Thoracic aorta (tissue), 2 donors: ENCODE measurements around the gene C1orf159. TPM values are rescaled to one million over a fixed set of nuclear protein-coding genes. Genes with fewer than 3 reads are reported as not detected.
A peak's percentile ranks its signal among the peaks of the same experiment; 100 is the strongest.
"Not testable (repeated sequence)": the region's sequence is repeated elsewhere in the genome, so short reads cannot be mapped to it uniquely, and the experiment has no call there.

ENCODE experiments used
- ATAC-seq: fragments of 150-250 bp; one replicate; pipeline ENCODE4 v1.8.0; 2017; ENCODE audit warnings: low read depth; ENCODE audit not compliant: insufficient number of reproducible peaks, low FRiP score
- DNase-seq: peaks from one replicate; pipeline ENCODE4 v3.0.0-alpha.2; 2020; ENCODE audit warnings: low spot score
- H3K27ac ChIP-seq, 2 donors: fragments of 200-600 bp; sonication (generic); 1 replicate in 1 of 2; 2 replicates in 1 of 2; pipeline ENCODE4 v1.5.1; 2016; ENCODE audit warnings: mild to moderate bottlenecking in 2 of 2, moderate library complexity in 2 of 2
- H3K27me3 ChIP-seq: fragments of 200-600 bp; sonication (generic); replicated peaks from 2 replicates; pipeline ENCODE4 v1.6.0; 2016; ENCODE audit warnings: mild to moderate bottlenecking; ENCODE audit not compliant: insufficient read depth
- H3K36me3 ChIP-seq: fragments of 200-600 bp; sonication (generic); one replicate; pipeline ENCODE4 v1.5.1; 2016
- H3K4me1 ChIP-seq, 2 donors: fragments of 200-600 bp; sonication (generic); 1 replicate in 1 of 2; 2 replicates in 1 of 2; pipeline versions ENCODE4 v1.5.1 to v1.6.0; 2016; ENCODE audit warnings: low read depth in 2 of 2, mild to moderate bottlenecking in 1 of 2; ENCODE audit not compliant: control insufficient read depth in 1 of 2
- H3K4me3 ChIP-seq: fragments of 200-600 bp; sonication (generic); 2 replicates; pipeline ENCODE4 v1.5.1; 2016; ENCODE audit warnings: mild to moderate bottlenecking
- H3K9me3 ChIP-seq: fragments of 200-600 bp; sonication (generic); 2 replicates; pipeline ENCODE4 v1.5.1; 2016
- total RNA-seq, 2 donors: library from RNA; depleted of rRNA; stranded (reverse); fragments of >200 nt; gene quantifications; one replicate each; pipeline versions ENCODE4 v1.1.0 to v1.2.3, GENCODE V29; 2016
- TF ChIP-seq, protein P1 (sequence below): fragments of 200-600 bp; sonication (generic); IDR thresholded peaks from one replicate; pipeline ENCODE4 v1.5.1; 2019; ENCODE audit warnings: antibody characterized with exemption

C1orf159 gene
- total RNA-seq, 2 donors from 2014 or later, result 10.8 to 21.2 TPM

DNA sequence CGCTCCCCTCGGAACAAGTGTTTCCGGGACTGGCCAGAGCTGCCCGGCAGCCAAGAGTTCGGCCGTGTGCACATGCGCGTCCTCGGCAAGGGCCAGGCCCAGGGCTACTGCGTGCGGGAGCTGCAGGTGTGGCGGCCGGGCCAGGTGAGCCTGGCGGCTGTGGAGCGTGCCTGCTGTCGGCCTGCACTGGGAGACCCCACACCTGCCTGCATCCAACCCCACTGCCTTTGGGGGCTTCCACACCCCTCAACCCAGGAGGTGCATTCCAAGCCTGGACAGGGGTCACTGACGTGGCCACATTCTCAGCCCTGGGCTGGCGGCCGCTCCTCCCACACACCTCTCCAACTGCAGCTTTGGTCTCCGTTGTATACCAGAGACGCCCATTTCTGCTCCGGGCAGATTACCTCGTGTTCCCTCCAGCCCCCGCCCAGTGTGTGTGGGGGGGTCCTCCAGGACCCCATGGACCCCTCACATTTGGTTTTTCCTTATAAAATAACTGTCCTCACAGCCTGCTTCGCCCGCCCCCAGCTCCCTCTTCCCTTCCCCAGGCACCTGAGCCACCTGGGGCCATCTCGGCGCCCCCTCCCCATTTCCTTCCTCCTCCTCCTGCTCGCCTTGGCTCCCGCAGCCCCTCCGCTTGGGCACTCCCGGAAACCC is 47.9 kb downstream of the C1orf159 start:
- ATAC-seq (no peak), DNase-seq (no peak)
- H3K4me3 ChIP-seq, result peak overlapping the region; percentile 74
- no peaks in the 10 kb centered on the region for H3K36me3 ChIP-seq
- H3K4me1 ChIP-seq, result peaks cover 0 to 19% of the 10 kb centered on the region in 2 donors
- TF ChIP-seq, protein P1, sequence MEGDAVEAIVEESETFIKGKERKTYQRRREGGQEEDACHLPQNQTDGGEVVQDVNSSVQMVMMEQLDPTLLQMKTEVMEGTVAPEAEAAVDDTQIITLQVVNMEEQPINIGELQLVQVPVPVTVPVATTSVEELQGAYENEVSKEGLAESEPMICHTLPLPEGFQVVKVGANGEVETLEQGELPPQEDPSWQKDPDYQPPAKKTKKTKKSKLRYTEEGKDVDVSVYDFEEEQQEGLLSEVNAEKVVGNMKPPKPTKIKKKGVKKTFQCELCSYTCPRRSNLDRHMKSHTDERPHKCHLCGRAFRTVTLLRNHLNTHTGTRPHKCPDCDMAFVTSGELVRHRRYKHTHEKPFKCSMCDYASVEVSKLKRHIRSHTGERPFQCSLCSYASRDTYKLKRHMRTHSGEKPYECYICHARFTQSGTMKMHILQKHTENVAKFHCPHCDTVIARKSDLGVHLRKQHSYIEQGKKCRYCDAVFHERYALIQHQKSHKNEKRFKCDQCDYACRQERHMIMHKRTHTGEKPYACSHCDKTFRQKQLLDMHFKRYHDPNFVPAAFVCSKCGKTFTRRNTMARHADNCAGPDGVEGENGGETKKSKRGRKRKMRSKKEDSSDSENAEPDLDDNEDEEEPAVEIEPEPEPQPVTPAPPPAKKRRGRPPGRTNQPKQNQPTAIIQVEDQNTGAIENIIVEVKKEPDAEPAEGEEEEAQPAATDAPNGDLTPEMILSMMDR, result no peak
- H3K27ac ChIP-seq, result no peak overlapping the region
- no peaks in the 10 kb centered on the region for H3K9me3 ChIP-seq
- peaks cover under 1% of the 10 kb centered on the region for H3K27me3 ChIP-seq

DNA sequence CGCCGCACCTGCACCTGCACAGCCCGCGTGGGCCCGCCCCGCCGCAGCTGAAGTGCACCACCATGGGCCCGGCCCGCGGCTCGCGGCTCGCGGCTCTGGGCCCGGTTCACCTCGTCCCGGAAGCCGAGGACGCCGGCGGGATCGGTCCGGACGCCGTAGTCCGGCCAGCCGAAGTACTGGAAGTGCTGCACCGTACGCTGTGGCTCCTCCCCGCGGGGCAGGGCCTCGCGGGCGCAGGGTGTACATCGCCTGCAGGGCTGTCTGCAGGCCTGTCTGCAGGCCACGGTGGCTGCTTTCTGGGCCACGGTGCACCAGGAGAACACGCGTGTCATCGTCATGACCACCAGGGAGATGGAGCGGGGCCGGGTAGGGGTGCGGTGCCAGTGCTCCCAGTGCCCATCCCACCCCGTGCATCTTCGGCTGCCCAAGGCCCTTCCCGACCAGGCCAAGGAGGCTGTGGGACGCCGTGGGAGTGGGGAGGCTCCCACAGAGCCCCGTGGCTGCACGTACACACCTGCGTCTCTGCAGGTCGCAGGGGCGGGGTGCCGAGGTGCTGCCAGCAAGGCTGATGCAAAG is 48.5 kb downstream of the C1orf159 start:
- DNase-seq (no peak), ATAC-seq (no peak)
- Histone ChIP-seq H3K9me3 (no peaks in the 10 kb centered on the region), H3K36me3 (no peaks in the 10 kb centered on the region), H3K27ac (no peak overlapping the region), H3K4me3 (no peak overlapping the region), H3K4me1 (peaks cover 0 to 19% of the 10 kb centered on the region in 2 donors), H3K27me3 (peaks cover 5% of the 10 kb centered on the region)
- TF ChIP-seq, protein P1, result no peak

DNA sequence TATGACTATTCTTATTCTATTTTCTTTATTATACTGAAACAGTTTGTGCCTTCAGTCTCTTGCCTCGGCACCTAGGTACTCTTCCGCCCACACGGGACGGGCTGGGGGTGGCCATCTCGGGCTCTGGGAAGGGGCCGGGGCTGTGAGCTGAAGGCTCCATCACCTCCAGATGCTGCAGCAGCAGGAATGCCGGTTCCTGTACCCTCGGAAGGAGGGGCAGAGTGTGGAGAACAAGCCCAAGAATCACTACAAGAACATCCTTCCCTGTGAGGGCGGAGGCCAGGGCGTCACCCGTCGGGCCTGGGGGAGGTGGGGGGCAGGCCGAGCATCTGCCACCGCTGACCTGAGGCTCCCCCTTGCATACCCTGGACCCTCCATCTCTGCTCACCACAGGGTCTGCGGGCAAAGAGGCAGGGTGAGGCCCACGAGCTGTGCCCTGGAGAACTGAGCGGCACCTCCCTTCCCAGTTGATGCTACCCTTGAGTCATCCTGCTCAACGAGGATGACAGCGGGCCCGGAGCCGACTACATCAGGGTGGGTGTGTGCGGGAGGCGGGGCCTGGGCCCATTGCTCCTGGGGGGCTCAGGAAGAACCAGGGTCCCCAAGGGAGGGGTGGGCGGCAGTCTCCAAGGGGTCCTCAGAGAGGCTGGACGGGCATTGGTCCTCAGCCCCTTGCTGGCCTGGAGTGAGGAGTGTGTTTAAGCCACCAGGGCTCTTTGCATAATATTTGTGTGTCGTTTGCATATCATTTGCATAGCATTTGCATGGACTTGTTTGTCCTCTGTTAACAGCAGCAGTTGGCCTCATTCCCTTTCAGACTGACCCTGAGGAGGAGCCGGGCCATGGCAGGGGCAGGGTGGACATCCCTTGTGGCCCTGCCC is 49.2 kb downstream of the C1orf159 start:
- peaks cover 5% of the 10 kb centered on the region for H3K27me3 ChIP-seq
- peaks cover 0 to 19% of the 10 kb centered on the region in 2 donors for H3K4me1 ChIP-seq
- H3K4me3 ChIP-seq, result no peak overlapping the region
- H3K9me3 ChIP-seq, result no peaks in the 10 kb centered on the region
- H3K36me3 ChIP-seq, result no peaks in the 10 kb centered on the region
- TF ChIP-seq, protein P1, result no peak
- H3K27ac ChIP-seq, result no peak overlapping the region
- no peak for ATAC-seq
- no peak for DNase-seq

DNA sequence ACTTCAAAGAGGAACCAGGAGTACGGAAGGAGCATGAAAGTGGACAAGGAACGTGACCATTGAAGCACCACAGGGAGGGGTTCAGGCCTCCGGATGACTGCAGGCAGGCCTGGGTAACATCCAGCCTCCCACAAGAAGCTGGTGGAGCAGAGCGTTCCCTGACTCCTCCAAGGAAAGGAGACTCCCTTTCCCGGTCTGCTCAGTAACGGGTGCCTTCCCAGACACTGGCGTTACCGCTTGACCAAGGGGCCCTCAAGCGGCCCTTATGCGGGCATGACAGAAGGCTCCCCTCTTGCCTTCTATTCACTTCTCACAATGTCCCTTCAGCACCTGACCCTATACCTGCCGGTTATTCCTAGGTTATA is 50.0 kb downstream of the C1orf159 start:
- ATAC-seq, result not testable (repeated sequence)

DNA sequence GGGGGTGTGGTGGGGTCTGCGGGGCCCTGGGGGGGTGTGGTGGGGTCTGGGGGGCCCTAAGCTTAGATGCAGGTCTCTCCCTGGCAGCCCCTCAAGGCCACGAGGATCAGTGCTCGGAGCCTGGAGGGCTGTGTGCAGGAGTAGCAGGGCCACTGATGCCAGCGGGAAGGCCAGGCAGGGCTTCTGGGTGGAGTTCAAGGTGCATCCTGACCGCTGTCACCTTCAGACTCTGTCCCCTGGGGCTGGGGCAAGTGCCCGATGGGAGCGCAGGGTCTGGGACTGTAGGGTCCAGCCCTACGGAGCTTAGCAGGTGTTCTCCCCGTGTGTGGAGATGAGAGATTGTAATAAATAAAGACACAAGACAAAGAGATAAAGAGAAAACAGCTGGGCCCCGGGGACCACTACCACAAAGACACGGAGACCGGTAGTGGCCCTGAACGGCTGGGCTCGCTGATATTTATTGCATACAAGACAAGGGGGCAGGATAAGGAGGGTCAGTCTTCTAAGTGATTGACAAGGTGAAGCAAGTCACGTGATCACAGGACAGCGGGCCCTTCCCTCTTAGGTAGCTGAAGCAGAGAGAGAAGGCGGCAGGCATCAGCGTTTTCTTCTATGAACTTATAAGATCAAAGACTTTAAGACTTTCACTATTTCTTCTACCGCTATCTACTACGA is 50.5 kb downstream of the C1orf159 start:
- ATAC-seq (no peak), DNase-seq (no peak)
- H3K4me3 ChIP-seq, result no peak overlapping the region
- TF ChIP-seq, protein P1, result no peak
- H3K36me3 ChIP-seq, result no peaks in the 10 kb centered on the region
- H3K9me3 ChIP-seq, result no peaks in the 10 kb centered on the region
- H3K27me3 ChIP-seq, result peaks cover 7% of the 10 kb centered on the region
- no peak overlapping the region for H3K27ac ChIP-seq
- H3K4me1 ChIP-seq, result peaks cover 0 to 19% of the 10 kb centered on the region in 2 donors

More for the DNA sequence above, 50.0 kb downstream of the C1orf159 start:
- not testable (repeated sequence) for H3K9me3 ChIP-seq, H3K27ac ChIP-seq, DNase-seq, H3K4me3 ChIP-seq, H3K36me3 ChIP-seq, H3K27me3 ChIP-seq
- peaks cover 0 to 19% of the 10 kb centered on the region in 2 donors for H3K4me1 ChIP-seq
